MM.1S (cell line): ENCODE data around the gene CRTC2.

ENCODE experiments used
- EZH2 ChIP-seq: fragments of 300-600 bp; sonication (generic); optimal IDR thresholded peaks from 2 replicates; pipeline ENCODE3; 2017; ENCODE audit warnings: low read depth, mild to moderate bottlenecking, antibody characterized with exemption, low read length, mixed read lengths
- EZH2phosphoT487 ChIP-seq: fragments of 300-600 bp; sonication (generic); IDR thresholded peaks from 2 replicates; pipeline ENCODE4 v1.6.1; 2018; ENCODE audit warnings: antibody characterized with exemption, low read length
- TF ChIP-seq, protein P1 (sequence below): fragments of 300-600 bp; sonication (generic); IDR thresholded peaks from 2 replicates; pipeline ENCODE4 v1.5.1; 2016; ENCODE audit warnings: antibody characterized with exemption, low read length, mixed read lengths

GRCh38 chr1:153954826-153955225, 3.6 kb downstream of the CRTC2 start:
- TF ChIP-seq EZH2 (no peak), EZH2phosphoT487 (no peak)
- TF ChIP-seq, protein P1, sequence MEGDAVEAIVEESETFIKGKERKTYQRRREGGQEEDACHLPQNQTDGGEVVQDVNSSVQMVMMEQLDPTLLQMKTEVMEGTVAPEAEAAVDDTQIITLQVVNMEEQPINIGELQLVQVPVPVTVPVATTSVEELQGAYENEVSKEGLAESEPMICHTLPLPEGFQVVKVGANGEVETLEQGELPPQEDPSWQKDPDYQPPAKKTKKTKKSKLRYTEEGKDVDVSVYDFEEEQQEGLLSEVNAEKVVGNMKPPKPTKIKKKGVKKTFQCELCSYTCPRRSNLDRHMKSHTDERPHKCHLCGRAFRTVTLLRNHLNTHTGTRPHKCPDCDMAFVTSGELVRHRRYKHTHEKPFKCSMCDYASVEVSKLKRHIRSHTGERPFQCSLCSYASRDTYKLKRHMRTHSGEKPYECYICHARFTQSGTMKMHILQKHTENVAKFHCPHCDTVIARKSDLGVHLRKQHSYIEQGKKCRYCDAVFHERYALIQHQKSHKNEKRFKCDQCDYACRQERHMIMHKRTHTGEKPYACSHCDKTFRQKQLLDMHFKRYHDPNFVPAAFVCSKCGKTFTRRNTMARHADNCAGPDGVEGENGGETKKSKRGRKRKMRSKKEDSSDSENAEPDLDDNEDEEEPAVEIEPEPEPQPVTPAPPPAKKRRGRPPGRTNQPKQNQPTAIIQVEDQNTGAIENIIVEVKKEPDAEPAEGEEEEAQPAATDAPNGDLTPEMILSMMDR = no peak
